Measurements from ENCODE around the gene PARP1. TPM values are rescaled to one million over a fixed set of nuclear protein-coding genes. Genes with fewer than 3 reads are reported as not detected.

Gene PARP1
- total RNA-seq, 1 donor from 2014 or later, result 67.9 TPM

GRCh38 chr1:226407199-226407496, 745 bp downstream of the PARP1 start:
- no peak for DNase-seq (ENCODE audit: low read depth in 2 of 2)

GRCh38 chr1:226406401-226406881, 1.5 kb downstream of the PARP1 start:
- DNase-seq (ENCODE audit: low read depth in 2 of 2), result no peak

- no peak for DNase-seq (ENCODE audit: low read depth in 2 of 2)
Measured at GRCh38 chr1:226405411-226405988, 2.4 kb downstream of the PARP1 start.

- DNase-seq (ENCODE audit: low read depth in 2 of 2), result no peak
Measured at GRCh38 chr1:226404904-226405222, 3.0 kb downstream of the PARP1 start.

GRCh38 chr1:226404063-226404903, 3.6 kb downstream of the PARP1 start:
- DNase-seq (ENCODE audit: low read depth in 2 of 2), result peak in 1 of 2 donors; percentile 17

- peak; percentile 28 to 46 for DNase-seq (ENCODE audit: low read depth in 2 of 2)
Measured at GRCh38 chr1:226403201-226404034, 4.5 kb downstream of the PARP1 start.

GRCh38 chr1:226402739-226403165, 5.1 kb downstream of the PARP1 start:
- DNase-seq (ENCODE audit: low read depth in 2 of 2), result no peak

- no peak for DNase-seq (ENCODE audit: low read depth in 2 of 2)
Measured at GRCh38 chr1:226401355-226402303, 6.3 kb downstream of the PARP1 start.

GRCh38 chr1:226400519-226401354, 7.2 kb downstream of the PARP1 start:
- no peak for DNase-seq (ENCODE audit: low read depth in 2 of 2)

- no peak for DNase-seq (ENCODE audit: low read depth in 2 of 2)
Measured at GRCh38 chr1:226397955-226398636, 9.8 kb downstream of the PARP1 start.

GRCh38 chr1:226397011-226397926, 10.6 kb downstream of the PARP1 start:
- DNase-seq (ENCODE audit: low read depth in 2 of 2), result no peak

- no peak for DNase-seq (ENCODE audit: low read depth in 2 of 2)
Measured at GRCh38 chr1:226395753-226396152, 12.1 kb downstream of the PARP1 start.

GRCh38 chr1:226394462-226394861, 13.4 kb downstream of the PARP1 start:
- no peak for DNase-seq (ENCODE audit: low read depth in 2 of 2)

GRCh38 chr1:226390681-226391080, 17.2 kb downstream of the PARP1 start:
- DNase-seq (ENCODE audit: low read depth in 2 of 2), result no peak

GRCh38 chr1:226388131-226388530, 19.8 kb downstream of the PARP1 start:
- DNase-seq (ENCODE audit: low read depth in 2 of 2), result no peak

GRCh38 chr1:226384717-226385116, 23.2 kb downstream of the PARP1 start:
- no peak for DNase-seq (ENCODE audit: low read depth in 2 of 2)

GRCh38 chr1:226384040-226384439, 23.9 kb downstream of the PARP1 start:
- DNase-seq (ENCODE audit: low read depth in 2 of 2), result no peak

GRCh38 chr1:226382030-226382429, 25.9 kb downstream of the PARP1 start:
- DNase-seq (ENCODE audit: low read depth in 2 of 2), result no peak

Data from lung microvascular endothelial cell (primary cell).